NCI-H2171 treated with DMSO at 0.1 percent for 48 hours (cell line): ENCODE data around the gene ACTR2.
"Not testable (repeated sequence)": the region's sequence is repeated elsewhere in the genome, so short reads cannot be mapped to it uniquely, and the experiment has no call there.

Source experiments
- DNase-seq: peaks from one replicate; lab custom pipeline; 2025; lab: John Stamatoyannopoulos, UW

The ACTR2 gene

GRCh38 chr2:65313126-65313953 lies 85.7 kb downstream of the ACTR2 start:
- DNase-seq, result no peak

- DNase-seq, result no peak
Measured at GRCh38 chr2:65313954-65314256, 86.3 kb downstream of the ACTR2 start.

GRCh38 chr2:65314801-65315441 lies 87.3 kb downstream of the ACTR2 start:
- no peak for DNase-seq

- no peak for DNase-seq
Measured at GRCh38 chr2:65316072-65316471, 88.4 kb downstream of the ACTR2 start.

GRCh38 chr2:65317351-65317750 lies 89.7 kb downstream of the ACTR2 start:
- DNase-seq, result not testable (repeated sequence)

- DNase-seq, result no peak
Measured at GRCh38 chr2:65317841-65318240, 90.2 kb downstream of the ACTR2 start.

- DNase-seq, result no peak
Measured at GRCh38 chr2:65319072-65319673, 91.5 kb downstream of the ACTR2 start.

GRCh38 chr2:65319674-65320041 lies 92.0 kb downstream of the ACTR2 start:
- DNase-seq, result no peak

GRCh38 chr2:65320042-65320725 lies 92.6 kb downstream of the ACTR2 start:
- no peak for DNase-seq
